ENCODE results near the gene OXCT1.
"Not testable (repeated sequence)": the region's sequence is repeated elsewhere in the genome, so short reads cannot be mapped to it uniquely, and the experiment has no call there.

OXCT1 gene

DNA sequence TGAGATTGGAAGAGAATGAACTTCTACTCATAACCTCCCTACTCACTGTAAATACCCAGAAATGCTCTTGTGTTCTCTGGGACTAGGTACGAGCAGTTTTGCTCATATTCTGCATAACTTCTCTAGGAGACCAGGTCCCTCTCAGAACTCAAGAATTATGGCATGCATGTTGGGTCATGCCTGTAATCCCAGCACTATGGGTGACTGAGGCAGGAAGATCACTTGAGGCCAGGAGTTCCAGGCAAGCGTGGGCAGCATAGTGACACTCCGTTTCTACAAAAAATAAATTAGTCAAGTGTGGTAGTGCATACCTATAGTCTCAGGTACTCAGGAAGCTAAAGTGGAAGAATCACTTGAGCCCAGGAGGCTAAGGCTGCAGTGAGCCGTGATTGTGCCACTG is 141.9 kb downstream of the OXCT1 start:
- no peak for DNase-seq (ENCODE audit: low read depth in 1 of 2, low spot score in 1 of 2)

DNA sequence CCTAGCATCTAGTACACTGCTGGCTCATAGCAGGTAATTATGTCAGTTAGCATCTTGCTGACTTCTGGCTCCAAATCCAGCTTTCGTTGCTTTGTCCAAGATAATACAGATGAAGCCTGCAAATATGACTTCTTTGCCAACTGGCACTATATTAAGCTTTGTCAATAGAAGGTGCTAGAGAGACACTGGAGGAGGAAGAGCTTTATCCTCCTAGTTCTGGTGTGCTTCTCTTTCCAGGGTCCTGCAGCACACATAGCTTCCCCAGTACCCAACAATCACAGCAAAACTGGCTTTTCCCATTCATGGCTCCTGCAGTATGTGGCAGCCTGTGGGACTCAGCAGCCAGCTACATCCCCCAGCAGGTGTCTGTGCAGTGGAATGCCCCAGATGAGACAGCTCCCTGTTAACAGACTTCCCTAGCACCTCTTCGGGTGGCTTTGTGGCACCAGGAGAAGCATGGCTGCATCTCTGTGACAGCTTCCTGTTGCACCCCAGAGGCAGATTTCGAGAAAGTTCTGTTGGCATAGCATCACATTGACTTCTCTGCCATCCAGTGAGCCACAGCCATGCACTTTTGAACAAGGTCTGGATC is 147.8 kb downstream of the OXCT1 start:
- no peak for DNase-seq (ENCODE audit: low read depth in 1 of 2, low spot score in 1 of 2)

DNA sequence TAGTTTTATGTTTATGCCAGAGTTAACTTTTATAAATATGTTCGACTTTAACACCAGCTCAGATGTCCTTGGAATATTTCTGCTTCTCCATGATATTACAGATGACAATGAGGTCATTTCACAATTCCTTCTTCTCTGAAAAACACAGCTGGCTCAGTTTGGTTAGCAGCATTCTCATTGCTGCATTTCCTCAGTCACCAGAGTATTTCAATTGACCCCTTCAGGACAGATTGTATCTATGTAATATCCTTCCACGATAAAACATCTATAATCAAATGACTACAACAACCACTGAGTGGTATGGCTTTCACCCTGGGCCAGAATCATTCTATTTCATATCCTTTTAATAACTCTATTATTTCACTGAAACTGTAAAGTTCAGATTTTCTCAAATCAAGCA is 148.7 kb downstream of the OXCT1 start:
- DNase-seq (ENCODE audit: low read depth in 1 of 2, low spot score in 1 of 2): no peak

DNA sequence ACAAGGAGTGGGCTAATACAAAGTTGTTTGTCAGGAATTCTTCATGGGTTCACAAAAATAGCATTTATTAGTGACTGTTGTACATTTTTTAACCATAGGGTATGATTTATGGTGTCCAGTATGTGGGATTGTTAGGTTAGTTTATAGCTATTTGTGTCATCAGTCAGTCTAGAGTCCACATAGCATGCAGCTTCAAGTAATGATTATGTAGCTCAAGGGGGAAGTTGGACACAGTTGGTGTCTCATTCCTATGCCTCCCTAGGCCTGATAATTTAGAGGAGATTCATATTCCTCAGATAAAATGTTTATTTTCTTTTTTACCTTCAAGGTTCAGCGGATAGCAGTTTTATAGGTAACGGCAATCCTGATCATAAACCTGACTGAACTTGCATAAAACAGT is 153.8 kb downstream of the OXCT1 start:
- no peak for DNase-seq (ENCODE audit: low read depth in 1 of 2, low spot score in 1 of 2)

DNA sequence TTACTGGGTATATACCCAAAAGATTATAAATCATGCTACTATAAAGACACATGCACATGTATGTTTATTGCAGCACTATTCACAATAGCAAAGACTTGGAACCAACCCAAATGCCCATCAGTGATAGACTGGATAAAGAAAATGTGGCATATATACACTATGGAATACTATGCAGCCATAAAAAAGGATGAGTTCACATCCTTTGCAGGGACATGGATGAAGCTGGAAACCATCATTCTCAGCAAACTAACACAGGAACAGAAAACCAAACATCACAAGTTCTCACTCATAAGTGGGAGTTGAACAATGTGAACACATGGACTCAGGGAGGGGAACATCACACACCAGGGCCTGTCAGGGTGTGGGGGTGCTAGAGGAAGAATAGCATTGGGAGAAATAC is 155.8 kb downstream of the OXCT1 start:
- DNase-seq (ENCODE audit: low read depth in 1 of 2, low spot score in 1 of 2): not testable (repeated sequence)

DNA sequence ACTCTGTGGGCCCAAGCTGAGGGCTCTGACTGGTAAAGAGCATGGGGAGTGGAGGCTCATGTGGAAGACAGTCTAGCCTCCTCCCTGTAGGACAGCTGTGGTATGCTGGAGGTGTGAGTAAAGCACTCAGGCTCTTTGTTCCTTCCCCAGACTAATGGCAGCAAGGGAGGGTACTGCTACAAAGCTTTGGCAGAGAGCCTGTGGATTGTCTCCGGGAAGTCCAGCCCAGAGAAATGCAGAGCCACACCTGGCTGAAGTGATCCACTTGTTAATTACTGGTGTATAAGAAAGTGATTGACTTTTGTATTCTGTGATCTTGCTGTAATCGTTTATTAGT is 161.7 kb downstream of the OXCT1 start:
- no peak for DNase-seq (ENCODE audit: low read depth in 1 of 2, low spot score in 1 of 2)

DNA sequence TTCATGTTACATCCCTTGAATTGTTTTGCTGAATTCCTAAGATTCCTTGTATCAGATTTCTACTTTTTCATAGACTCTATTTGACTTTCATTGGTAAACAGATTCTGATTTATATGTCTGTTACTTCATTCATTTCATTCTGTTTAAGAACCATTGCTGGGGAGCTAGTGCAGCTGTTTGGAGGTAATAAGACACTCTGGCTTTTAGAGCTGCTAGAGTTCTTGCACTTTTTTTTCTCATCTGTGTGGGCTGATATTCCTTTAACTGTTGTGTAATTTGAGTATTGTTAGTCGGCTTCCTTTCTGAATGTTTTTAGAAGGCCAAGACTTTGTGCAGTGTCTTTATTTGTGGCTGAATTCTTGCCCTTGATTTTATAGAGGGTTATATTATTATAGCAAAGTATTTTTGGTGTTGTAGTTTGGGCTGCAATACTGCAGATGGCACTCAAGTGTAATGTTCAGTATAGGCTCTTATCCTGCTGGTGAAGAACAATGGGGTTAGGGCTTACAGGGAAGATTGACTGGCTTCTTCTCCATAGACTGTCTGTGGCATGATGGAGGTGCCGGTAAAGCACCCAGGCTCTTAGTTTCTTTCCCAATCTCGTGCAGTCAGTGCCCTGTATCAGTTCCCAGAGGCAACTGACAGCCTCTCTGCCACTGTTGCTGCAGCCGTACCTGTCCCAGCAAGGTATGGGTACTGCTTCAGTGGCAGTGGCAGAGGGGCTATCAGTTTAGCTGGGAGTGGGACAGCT is 162.2 kb downstream of the OXCT1 start:
- no peak for DNase-seq (ENCODE audit: low read depth in 1 of 2, low spot score in 1 of 2)

DNA sequence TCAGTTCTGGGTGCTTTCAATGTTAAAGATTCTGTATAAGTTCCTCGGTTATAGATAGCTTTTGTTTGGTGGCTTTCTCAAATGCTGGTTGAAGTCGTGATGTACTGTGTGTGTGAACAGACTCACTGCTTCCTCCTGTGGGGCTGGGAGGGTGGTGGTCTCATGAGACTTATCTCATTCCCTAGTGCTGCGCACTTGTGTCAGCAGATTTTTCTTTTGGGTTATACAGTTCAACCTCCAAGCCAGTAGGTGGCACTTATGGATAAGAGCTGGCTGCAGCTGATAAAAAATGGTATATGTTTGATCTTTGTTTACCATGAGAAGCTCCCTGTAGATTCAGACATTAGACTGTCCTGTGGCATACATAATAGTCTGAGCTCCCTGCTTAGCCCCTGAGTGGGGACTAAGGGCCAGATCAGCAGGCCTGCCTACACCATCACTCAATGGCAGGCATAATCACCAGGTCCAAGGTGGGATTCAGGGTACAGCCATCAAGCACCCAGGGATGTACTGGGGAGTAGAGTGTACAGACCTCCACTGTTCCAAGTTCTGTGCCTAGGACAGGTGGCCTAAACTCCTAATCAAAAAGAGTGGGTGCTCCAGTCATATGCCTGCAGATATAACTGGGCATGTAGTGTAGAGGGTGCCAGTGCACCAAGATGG is 174.2 kb downstream of the OXCT1 start:
- DNase-seq (ENCODE audit: low read depth in 1 of 2, low spot score in 1 of 2): no peak

DNA sequence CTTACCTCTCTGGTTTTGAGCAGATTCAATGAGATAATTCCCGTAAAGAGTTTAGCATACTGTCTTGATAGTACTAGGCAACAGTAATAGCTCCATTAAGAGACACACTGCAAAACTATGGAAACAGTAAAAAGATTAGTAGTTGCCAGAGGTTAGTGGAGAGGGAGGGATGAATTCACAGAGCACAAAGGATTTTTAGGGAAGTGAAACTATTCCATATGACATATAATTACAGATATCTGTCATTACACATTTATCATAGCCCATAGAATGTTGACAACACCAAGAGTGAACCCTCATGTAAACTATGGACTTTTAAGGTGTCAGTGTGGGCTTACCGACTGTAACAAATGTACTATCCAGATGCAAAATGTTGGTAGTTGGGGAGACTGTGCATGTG is 183.5 kb downstream of the OXCT1 start:
- DNase-seq (ENCODE audit: low read depth in 1 of 2, low spot score in 1 of 2): no peak

DNA sequence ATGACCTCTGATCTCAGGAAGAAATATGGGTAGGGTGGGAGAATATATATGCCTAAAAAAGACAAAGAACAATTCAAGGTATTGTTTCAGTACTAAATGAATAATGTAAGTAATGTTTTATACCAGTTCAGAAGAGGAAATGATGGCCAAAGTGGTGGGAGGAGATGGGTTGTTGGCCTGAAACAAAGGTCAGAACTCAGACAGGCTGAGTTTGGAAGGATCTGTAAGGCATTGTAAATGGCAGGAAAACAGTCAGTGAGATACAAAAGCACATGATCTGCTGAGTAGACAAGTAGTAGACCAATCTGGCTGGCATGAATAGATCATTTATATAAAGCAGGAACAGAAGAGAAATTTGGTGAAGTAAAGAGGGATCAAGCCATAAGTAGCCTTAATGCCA is 184.0 kb downstream of the OXCT1 start:
- no peak for DNase-seq (ENCODE audit: low read depth in 1 of 2, low spot score in 1 of 2)

DNA sequence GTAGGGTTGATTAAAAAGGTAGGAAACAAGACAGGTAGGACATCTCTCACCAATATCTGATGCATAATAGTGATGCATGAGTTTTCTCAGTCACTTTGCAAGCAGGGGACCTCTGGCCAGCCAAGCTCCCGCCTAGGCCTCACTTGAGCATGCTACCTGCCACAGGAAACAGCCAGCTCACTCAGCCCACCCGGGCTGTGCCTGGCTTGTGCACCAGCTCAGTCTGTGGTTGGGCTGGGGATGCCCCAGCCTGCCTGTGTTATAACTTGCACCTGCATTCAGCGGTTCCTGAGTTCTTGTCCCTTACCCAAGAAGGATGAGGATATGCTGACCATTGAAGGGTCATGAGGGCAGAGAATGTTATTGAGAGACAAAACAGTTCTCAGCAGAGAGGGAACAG is 187.0 kb downstream of the OXCT1 start:
- DNase-seq (ENCODE audit: low read depth in 1 of 2, low spot score in 1 of 2): no peak

DNA sequence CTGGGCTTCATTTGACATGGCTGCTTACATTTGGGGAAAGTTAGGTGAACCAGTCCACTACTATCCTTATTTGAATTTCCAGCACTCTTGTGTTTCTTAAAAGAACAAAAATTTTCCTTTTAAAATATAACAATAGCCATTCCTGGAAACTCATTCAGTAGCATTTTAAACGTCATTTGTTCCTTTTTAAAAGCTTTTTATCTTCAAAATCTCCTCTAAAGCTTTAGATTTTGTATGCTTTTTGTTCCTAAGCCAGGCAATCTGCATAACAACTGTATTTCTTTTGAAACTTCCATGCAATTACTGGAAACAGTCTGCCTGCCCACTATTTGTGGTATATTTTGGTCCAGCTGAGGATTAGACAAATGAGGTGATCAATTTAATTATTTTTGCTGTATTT is 187.6 kb downstream of the OXCT1 start:
- DNase-seq (ENCODE audit: low read depth in 1 of 2, low spot score in 1 of 2): no peak

DNA sequence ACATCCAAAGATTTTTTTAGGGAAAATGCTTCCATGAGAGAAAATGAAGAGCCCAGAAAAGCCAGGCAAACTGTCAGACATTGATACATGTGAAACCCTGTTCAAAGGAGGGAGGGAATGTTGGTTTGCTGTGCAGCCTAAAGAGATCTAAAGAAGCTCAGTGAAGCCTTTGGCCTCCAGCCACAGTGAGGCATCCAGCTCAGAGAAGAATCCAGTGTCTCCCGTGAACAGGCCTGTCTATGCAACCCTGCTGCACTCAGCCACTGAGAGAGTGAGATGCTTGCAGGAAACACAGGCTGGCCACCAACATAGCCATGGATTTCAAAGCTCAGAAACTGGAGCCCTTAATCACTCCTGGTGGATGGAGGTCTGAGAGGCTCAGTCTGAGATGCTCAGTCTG is 188.4 kb downstream of the OXCT1 start:
- no peak for DNase-seq (ENCODE audit: low read depth in 1 of 2, low spot score in 1 of 2)
